GM21529 (cell line): ENCODE results near the gene GABRB1.
"Not testable (repeated sequence)": the region's sequence is repeated elsewhere in the genome, so short reads cannot be mapped to it uniquely, and the experiment has no call there.

Experiments
- ATAC-seq: cut with Tn5 transposase; IDR thresholded peaks from one replicate; pipeline ENCODE4 v1.9.1; 2021; ENCODE audit not compliant: unreplicated experiment

The GABRB1 gene

DNA sequence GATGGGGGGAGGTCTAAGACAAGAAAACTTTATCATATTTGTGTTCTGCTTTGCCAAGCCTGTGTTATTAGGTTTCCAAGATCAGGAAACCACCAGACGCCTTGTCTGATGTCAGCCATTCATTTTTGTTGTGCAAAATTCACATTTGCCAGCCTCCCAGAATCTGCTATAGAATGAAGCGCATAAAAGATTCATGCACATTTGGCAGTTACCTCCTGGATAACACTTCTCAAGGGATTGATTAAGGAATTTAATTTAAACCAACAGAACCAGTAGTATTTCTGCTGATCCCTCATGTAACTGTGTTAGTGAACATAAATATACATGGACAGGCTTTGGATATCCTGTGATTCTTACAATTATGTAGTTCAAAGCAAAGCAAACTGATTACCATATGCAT is 244.2 kb downstream of the GABRB1 start:
- no peak for ATAC-seq

DNA sequence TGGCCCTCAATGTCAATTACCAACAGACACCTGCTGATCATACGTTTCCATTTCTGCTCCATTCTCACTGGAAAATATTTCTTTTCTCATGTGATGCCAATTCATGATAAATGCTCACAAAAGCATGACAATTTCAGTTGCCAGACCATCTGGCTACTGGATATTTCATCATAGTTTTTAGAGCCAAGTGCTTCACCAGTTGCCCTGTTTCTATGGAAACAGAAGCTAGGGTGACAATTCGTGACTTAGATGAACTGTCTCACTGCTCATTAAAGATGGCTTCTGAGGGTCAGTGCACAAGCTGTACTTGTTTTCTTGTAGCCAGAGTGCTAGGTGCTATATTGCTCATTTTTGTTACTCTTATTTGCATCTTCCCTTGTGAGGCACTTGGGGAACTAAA is 247.3 kb downstream of the GABRB1 start:
- ATAC-seq, result no peak

DNA sequence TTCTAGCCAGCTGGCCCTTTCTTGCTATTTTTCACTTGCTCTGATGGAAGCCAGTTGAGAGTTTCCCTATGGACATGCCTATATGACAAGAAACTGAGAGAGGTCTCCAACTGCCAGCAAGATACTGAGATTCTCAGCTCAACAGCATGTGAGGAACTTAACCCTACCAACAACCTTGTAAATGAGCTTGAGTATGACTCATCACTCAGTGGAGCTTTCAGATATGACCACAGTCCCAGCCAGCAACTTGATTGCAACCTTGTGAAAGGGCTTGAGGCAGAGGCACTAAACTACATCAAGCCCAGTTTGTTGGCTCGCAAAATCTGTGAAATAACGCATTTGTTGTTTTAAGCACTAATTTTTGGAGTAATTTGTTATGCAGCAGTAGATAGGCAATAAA is 256.4 kb downstream of the GABRB1 start:
- peak; percentile 94 for ATAC-seq

DNA sequence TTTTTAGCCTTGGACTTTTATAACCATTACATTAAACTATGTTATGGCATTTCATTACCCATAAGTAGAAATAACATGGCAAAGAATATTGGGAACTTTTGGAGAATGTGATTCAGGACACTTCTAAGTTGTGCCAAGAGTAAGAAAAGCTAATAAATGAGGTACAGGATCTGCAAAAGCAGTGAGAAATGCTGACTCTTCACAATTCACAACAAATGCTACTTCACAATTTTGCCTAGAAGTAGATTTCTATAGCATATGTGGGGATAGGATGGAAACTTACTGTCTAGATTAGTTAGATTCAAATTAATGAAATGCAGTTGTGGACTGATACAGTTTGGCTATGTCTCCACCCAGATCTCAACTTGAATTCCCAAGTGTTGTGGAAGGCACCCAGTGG is 258.4 kb downstream of the GABRB1 start:
- ATAC-seq, result no peak

DNA sequence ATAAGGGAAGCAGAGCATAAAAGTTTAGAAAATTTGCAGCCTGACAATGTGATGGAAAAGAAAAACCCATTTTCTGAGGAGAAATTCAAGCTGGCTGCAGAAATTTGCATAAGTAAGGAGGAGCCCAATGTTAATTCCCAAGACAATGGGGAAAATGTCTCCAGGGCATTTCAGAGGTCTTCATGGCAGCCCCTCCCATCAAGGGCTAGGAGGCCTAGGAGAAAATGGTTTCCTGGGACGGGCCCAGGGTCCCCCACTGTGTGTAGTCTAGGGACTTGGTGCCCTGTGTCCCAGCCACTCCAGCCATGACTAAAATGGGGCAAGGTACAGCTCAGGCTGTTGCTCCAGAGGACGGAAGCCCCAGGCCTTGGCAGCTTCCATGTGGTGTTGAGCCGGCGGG is 259.5 kb downstream of the GABRB1 start:
- not testable (repeated sequence) for ATAC-seq

DNA sequence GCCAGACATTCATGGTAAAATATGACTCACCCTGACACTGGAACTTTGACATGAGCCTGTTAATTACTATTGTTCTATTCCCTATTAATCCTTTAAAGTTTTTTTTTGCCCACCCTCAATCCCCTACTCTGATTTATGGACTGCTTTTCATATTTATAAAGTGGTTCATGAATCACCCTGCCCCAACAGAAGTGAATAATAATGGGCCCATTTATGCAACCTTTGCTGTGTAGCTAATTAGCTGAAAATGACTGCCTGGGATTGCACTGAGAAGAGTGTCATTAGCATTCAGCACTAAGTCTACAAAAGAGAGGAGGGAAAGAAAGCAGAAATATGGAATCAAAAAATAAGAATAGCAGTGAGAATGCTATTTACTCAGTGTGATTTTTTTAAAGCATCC is 277.8 kb downstream of the GABRB1 start:
- no peak for ATAC-seq

DNA sequence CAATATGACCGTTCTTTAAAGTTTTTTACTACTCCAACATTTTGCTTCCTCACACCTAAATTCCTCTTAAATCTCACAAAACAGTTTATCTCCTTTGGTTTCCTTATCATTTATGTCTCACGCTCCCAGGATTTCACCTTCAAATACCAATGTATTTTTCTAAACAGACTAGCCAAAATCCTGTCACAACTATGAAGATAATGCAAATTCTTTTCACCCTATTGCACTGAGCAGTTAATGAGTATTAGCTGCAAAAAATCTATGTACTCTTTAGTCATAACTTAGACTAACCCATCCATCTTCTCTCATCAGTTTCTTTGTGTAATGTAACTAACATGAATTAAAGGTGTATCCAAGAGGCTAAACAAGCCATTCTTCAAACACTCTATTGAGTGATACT is 280.8 kb downstream of the GABRB1 start:
- no peak for ATAC-seq

DNA sequence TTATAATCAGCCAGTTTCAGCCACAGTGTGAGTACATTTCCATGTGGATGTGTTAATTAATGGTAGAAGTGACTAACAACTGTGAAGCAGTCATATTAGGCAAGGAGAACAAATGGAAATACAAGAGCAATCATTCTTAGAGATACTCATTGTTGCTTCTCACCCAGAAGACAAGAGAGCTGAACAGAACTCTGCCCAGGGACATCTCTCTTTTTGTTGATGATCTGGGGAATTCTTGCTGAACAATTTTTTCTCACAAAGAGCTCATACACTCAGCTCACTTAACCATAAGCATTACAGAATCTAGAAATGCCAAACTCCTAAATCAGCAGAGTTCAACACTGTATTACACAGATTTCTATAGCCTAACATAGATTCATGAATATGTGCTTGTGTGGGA is 282.0 kb downstream of the GABRB1 start:
- no peak for ATAC-seq

DNA sequence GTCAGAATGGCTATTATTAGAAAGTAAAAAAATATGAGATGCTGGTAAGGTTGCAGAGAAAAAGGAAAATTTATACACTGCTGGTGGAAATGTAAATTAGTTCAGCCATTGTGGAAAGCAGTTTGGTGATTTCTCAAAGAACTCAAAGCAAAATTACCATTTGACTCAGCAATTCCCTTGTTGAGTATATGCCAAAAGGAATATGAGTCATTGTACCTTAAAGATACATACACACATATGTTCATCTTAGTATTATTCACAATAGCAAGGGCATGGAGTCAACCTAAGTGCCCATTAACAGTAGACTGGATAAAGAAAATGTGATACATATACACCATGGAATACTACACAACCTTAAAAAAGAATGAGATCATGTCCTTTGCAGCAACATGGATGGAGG is 284.0 kb downstream of the GABRB1 start:
- peak; percentile 83 for ATAC-seq

DNA sequence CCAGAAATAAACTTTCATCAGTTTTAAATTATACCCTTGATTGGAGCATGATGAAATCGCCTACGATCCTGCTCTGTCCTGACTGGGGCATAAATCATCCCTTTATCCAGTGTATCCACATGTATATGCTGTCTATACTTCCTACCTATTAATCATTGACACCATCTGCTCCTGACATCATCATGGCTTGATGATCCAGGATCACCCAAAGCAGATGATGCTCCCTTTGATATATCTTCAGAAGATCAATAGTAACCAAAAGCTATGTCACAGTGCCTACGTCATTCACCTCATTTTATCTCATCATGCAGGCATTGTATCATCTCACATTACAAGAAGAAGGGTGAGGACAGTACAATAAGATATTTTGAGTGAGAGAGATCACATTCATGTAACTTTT is 294.7 kb downstream of the GABRB1 start:
- ATAC-seq, result no peak

DNA sequence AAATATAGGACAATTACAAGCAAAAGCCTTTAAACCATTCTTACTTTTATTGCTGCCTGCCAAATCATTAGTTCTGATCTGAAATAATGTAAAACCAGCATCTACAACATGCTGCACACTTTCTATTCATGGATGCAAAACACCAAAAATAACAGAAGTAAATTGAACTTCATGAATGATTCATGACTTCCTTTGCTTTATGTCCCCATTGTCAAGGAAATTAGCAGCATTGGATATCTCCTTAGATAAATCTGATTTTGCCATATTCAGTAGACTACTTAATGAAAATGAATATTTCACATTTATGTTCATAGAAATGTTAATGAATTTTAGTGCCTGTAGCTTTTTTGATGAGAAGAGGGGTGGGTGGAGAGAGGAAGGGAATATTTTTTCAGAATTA is 299.5 kb downstream of the GABRB1 start:
- ATAC-seq, result no peak

DNA sequence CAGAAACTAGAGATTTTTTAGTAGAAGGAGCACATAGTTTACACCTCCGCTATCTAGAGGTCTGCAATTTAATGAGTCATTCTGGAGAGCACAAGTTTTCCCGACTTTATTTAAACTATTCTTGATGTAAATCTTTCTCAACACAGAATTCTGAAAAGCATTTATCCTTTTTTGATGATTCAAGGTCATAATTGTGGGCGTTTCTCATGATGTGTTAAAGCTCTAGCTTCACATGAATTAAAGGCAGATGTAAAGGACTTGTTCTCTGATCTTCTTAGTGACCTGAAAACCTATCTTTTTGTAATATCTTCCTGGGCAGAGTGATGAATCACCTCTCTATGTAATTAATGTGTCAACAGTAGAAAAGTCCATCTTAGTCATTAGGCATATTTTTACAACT is 303.3 kb downstream of the GABRB1 start:
- ATAC-seq, result no peak

DNA sequence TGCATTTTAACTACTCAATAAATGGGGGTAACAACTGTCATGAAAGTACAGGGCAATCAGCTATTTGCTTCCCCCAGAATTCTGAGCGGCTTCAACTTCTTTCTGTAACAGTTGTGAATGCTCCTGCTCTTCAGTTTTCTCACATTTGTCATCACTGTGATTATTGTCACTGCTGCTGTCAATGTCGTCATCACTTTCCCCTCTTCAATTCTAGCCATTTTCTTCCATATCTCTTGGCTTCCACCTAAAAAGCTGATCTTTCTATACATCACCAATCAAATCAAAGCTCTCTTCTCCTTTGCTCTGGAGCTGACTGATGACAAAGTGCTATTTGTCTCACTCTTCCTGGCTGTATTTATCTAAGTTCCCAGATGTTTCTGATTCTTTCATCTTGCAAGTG is 306.5 kb downstream of the GABRB1 start:
- no peak for ATAC-seq

DNA sequence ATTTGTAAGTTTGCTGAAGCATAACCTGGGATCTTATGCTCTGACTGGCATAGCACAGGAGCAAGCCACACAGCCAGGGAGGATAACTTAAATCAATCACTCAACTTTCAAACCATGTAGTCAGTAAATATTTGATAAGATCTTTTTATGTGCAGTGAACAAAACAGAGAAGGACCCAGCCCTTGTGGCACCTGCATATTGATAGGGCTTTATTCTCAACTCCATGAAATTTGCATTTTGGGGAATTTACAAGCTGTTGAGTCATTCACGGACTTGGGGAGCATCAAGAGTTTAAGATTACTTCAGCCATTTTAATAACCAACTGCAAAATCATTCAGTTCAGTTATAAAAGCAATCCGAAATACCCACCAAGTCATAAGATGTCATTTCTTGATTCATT is 309.5 kb downstream of the GABRB1 start:
- ATAC-seq, result no peak

DNA sequence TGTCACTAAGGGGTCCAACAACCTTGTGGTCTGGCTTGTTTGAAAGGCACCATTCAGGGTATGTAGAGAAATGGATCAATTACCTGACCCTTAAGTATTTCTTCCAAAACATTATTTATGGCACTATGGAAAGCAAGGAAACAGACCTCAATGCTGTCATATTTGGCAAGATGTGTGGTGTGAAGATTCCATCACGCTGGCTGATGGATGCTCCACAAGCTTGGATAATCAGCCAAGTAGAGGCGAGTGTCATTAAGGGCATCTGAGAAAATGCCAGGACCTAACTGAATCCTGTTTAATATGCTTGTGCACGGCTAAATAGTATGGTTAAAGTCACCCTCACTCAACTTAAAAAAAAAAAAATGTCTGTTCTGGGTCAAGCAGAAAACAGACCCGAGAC is 311.4 kb downstream of the GABRB1 start:
- no peak for ATAC-seq

DNA sequence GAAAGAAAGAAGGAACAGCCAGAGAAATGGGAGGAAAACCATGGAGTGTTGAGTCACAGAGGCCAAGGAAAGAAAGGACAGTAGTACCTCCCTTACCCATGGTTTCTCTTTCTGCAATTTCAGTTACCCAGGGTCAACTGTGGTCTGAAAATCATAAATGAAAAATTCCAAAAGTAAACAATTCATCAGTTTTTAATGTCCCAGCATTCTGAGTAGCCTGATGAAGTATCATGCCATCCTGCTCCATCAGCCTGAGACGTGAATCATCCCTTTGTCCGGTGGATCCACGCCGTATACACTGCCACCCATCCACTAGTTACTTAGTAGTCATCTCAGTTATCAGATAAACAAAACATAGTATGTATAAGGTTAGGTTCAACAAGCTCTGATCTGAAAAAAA is 318.0 kb downstream of the GABRB1 start:
- no peak for ATAC-seq

DNA sequence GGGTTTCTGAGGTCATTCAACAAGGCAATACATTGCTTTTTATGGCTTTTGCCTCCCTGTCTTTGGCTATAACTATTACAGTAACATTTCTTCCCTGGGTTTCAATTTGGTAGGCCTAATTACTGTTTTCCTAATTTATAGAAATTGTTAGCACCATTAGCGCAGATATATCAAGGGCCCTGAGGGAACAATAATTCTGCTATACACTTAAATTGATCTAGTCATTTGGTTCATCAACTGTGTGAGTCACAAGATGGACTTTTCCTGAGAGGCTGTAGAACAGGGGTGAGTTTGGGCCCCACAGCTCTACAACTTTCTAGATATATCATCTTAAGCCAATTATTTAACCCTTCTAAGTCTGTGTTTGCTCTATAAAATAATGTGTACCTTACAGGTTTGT is 324.2 kb downstream of the GABRB1 start:
- ATAC-seq, result no peak

DNA sequence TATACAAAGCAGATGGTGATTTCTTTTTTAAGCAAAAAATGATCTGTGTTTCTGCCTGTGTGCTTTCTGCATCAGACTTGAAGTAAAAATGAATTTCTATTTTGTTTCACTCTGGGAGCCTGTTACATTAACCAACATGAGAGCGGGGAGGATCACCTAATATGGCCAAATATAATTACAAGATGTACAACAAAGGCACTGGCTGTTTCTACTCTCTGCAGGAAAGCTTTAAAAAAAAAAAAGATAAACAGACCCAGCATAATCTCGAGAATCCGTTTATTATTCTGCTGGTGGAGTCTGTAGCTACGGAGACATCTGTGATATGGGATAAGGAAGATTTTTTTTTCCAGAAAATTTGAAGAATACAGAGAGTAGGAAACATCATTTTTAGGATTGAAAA is 328.5 kb downstream of the GABRB1 start:
- ATAC-seq, result no peak

DNA sequence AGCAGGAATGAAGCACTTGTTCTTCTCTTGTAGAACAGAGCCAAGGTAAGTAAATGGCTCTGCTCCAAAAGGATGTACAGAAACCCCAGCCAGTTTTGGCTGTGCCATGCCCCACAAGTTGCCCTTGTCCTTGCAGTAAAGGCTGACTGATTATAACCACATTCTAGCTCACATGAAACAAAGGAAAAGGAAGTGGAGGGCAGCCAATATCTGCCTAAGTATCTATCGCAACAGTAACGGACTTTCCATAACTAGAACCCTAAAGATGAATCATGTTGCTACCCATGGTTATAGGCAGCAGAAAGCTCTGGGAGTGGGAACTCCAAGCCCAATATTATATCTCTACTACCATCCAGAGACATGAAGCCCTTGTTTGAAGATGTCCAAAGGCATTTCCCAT is 336.4 kb downstream of the GABRB1 start:
- ATAC-seq, result no peak

DNA sequence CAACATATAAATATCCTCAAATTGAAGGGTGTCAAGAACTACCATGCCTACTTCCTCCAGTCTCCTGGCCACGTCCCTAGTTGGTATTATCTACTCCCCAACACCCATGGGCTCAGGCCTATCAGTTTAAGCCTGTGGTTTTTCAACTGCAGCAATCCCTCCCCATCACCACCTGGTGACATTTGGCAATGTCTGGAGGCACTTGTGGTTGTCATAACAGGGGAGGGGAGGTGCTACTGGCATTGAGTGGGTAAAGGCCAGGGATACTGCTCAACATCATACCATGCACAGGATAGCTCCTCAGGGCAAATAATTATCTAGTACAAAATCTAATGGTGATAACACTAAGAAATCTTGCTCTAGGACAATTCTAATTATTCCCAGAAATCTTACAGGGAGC is 336.8 kb downstream of the GABRB1 start:
- ATAC-seq, result no peak

DNA sequence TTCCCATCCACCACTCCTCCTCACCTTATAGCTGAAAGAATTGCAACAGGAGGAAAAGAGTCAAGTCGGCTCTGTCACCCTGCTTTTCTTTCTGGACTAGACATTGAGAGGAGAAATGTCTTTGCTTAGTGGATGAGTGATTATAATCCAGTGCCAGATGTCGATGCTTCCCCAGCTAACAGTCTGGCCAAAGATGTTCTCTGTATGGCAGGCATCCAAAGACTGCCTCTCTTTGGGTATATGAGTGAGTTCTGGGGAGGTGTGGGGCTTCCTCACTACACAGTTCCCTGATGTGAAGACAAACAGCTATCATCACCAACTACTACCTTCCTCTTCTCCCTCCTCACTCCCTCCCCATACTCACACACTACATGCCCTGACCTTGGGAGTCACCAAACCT is 341.2 kb downstream of the GABRB1 start:
- ATAC-seq, result no peak

DNA sequence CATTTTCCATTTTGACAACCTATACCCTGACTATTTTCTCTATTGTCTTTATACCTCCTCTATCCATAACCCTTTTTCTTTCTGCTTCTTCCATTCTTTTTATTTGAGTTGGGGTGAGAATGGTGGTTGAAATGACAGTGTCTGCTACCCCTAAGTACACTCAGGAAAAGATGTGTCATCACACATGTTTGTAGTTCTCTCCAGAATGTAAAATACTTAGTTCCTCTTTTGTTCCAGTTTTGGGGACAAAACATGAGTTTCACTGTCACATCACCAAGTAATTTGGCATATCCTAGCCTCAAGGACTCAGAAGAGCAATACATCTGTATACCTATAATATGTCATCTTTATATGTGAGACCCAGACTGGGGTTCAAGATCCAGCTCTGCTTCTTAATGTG is 341.8 kb downstream of the GABRB1 start:
- no peak for ATAC-seq

DNA sequence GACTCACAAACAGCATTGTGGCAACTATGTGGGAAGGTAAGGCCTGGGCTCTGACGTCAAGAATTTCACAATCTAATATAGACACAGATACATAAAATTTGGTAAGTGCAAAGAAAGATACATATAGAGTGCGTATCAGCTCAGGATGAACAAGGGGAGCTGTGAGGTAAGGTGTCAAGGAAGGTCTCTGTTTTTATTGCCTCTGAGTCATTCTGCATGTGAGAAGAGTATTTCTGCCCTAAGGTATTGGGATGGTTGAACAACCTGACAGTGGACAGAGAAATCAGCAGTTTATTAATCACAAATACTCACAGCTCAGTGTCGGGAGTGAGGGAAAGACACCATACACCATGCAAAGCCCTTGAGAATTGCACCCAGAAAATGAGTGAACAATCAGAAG is 342.3 kb downstream of the GABRB1 start:
- no peak for ATAC-seq

DNA sequence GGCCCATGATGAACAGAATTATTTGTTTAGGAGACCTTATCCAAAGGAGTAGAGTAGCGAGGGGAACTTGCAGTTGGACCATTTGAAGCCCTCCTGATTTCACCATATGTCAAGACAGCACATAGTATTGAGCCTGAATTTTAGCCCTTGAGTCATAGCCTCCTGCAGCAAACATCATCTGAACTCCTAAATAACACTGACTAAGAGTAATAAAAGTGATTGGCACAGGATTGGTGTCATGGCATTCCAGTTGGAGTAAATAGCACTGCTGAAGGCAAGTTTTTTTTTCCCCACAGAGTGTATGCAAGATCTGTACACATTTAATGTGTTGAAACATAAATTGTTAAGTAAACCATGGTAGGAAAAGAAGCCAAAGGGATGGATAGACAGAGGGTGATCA is 343.1 kb downstream of the GABRB1 start:
- no peak for ATAC-seq
